Anterior cingulate cortex (tissue), 58 donors: ENCODE data around the gene PAX2.
A peak's percentile ranks its signal among the peaks of the same experiment; 100 is the strongest.

ENCODE experiments used
- DNase-seq, 58 donors: peaks; one replicate each; lab custom pipeline; 2025; lab: John Stamatoyannopoulos, UW

PAX2 gene

GRCh38 chr10:100781145-100781665 lies 35.8 kb downstream of the PAX2 start:
- no peak for DNase-seq

DNA sequence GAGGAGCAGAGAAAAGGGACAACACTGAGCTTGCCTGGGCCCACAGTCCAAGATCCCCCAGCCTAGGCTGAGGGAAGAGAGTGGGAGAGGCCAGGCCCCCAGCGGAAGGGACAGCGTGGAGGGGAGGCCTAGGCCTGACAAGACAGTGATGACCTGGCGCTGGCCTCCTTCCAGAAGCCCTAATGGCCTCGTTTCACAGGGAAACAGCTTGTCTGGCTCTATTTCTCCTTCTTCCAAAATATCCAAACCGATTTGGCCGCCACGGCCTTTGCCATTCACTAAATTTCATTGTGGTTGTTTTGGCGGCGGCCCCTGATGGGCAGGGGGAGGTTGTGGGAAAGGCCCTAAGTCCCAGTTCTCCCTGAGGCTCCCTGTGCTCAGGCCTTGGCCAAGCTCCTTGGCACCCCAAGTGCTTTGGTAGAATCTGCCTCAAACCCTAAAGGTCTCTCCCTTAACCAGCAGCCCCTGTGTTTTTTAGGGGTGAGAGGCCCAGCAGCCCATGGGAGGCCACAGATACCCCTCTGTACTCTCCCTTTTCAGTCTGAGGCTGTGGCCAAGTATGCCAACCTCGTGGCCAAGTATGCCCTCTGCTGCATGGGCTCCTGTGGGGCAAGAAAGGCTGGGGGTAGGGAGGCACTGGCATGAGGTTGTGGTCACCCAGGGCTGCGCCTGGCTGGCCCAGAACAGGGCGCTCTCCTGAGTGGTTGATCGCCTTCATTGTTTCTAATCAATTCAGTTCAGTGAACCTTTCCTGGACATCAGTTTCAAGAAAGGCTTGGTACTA lies 37.3 kb downstream of the PAX2 start:
- DNase-seq = no peak

- DNase-seq = no peak
Measured at GRCh38 chr10:100784126-100784525, 38.7 kb downstream of the PAX2 start.

GRCh38 chr10:100786591-100786990 lies 41.2 kb downstream of the PAX2 start:
- no peak for DNase-seq

- DNase-seq = no peak
Measured at GRCh38 chr10:100788002-100788903, 42.9 kb downstream of the PAX2 start.

DNA sequence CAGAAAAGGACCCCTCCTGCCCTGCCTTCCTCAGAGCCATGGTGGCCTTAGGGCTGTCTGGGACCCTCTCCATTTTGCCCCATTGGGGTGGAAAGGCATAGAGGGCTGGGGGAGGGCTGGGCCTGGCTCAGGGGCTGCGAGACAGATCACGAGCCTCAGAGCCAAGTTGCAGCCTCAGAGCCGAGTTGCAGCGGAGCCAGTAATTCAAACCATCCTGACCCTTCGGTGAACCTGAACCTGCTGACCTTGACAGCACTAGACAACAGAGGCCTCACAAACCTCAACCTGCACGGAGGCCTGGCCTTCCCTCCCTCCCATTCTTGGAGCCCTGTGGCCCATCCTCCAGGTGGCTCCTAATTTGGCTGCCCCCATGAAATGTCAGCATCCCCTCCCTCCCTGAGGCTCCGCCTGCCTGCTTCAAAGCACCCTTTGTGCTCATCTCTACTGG lies 45.4 kb downstream of the PAX2 start:
- DNase-seq = no peak

GRCh38 chr10:100791369-100792058 lies 46.1 kb downstream of the PAX2 start:
- DNase-seq = peak in 8 of 58 donors; percentile 3 to 20 (median 10)

GRCh38 chr10:100792574-100792973 lies 47.2 kb downstream of the PAX2 start:
- DNase-seq = no peak

DNA sequence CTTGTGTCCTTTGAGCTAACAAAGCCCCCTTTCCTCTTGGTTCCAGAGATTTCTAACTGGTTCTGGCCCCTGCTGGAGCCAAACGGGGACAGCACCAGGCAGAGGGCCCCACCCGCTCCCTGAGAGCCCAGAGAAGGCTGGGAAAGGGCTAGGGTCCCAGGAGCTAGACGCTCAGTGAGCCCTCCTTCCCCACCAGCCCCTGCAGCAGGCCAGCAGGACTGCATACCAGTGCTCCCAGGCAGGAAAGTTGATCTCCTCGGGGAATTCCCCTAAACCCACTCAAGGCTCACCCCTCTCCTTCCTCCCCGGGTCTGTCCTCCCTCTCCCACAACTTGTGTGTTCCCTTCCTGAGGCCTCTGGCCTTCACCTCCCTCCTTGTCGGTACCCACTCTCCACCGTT lies 47.7 kb downstream of the PAX2 start:
- no peak for DNase-seq

- DNase-seq = no peak
Measured at GRCh38 chr10:100799881-100800280, 54.5 kb downstream of the PAX2 start.

DNA sequence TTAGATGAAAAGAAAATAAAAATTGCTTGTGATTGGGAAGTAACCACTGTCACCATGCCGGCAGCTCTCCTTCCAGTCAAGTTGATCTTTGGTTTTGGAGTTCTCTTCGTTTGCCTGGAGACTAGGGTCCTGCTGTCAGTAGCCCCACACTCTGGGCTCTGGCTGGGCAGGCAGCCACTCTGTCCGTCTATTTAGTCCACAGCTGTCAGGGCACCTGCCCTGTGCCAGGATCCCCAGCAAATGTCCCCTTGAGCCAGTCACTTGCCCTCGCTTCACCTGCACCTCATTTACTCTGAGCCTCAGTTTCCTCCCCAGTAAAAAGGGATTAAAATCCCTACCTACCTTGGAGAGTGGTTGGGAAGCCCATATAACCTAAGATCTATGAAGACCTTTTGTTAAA lies 55.5 kb downstream of the PAX2 start:
- DNase-seq = no peak

- DNase-seq = peak in 1 of 58 donors; percentile 1
Measured at GRCh38 chr10:100802196-100802595, 56.8 kb downstream of the PAX2 start.

DNA sequence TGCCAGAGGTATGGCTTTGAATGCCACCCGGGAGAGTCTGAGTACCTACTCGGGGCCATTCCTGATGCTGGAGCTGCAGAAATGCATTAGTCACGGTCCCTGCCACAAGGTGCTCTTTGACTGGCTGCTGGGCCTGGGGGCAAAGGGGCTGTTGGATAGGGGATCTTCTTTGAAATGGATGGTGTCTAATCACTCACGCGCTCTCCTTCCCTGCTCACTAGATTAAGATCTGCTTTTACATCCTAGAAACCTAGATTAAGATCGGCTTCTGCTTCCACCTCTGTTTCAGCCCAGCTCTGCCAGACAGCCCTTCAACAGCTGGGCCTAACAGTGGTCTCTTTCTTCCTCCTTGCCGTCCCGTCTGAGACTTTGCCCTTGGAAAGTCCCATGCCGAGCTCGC lies 57.2 kb downstream of the PAX2 start:
- no peak for DNase-seq

- DNase-seq = no peak
Measured at GRCh38 chr10:100803492-100803891, 58.1 kb downstream of the PAX2 start.

DNA sequence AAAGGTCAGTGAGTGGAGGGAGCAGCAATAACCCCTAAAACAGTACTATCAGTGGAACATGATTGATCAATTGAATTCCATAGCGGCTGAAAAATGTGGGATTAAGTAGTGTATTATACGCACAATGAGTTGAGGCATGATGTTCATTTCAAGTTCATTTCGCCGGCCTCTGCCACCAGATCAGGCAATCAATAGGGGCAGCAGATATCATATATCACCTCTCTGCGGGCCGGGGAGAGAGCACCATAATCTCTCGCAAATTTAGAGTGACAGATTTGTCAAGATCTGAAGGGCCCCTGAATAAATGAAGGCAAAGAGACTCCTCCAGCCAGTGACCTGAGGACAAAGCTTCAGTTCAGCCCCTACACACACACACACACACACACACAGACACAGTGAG lies 58.5 kb downstream of the PAX2 start:
- DNase-seq = no peak

DNA sequence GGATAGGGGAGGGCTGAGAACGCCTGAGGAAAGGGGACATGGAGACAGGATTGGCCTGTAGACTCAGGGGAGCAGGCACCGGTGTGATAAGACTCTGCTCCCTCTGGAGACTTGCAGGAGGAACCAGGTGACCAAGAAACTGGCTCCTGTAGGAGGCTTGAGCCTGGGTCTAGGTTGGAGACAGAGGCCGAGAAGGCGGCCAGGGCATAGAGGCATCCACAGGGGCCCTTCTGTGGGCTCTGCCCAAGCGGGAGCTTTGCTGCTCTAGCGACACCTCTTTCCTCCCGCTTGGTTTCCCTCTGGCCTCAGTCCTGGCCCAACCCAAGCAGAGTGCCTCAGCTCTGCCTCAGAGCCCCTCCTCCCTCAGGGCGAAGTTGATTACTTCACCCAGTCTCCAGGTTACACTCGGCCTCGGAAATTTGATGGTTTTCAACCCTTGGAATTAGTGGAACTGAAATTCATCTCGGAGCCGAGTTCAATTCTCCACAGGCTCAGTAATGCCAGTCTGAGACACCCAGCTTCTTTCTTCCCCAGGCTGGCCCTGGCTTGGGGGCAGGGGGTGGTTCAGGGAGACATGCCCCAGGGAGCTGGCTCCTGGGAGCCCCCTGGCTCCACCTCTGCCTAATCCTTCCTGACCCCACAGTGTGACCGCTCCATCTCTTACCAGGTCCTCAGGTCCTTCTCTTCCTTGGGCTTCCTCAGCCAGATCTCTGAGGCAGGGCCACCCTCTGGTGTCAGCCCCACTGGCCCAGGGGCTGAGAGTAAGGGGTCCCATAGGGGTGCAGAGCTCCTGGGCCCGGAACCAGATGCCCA lies 60.4 kb downstream of the PAX2 start:
- DNase-seq = no peak

DNA sequence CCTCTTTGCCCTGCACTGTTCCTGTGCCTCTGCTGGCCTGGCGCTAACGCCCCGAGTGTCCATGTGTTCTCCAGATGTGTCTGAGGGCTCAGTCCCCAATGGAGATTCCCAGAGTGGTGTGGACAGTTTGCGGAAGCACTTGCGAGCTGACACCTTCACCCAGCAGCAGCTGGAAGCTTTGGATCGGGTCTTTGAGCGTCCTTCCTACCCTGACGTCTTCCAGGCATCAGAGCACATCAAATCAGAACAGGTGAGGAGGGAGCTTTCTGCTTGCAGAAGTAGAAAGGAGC lies 60.9 kb downstream of the PAX2 start:
- no peak for DNase-seq

DNA sequence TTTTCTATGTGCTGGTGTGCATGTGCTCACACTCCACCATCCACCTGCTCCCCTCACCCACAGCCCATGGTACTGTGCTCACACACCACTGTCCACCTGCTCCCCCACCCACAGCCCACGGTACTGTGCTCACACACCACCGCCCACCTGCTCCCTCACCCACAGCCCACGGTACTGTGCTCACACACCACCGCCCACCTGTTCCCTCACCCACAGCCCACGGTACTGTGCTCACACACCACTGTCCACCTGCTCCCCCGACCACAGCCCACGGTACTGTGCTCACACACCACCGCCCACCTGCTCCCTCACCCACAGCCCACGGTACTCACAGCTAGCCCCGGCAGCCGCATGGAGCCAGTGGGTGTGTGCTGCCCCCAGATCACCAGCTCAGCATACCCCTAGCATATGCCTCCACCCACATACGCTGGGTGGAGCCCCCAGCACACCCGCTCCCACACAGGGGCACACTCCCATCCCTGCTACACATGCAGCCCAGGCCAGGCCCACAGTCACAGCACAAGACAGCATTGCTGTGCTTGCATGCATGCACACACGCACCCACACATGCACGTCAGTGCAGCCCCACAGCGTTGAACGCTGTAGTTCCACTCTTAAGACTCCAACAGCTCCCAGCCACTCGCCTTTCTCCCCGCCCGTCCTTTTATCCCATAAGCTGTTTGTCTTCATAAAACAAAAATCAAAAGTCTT lies 62.0 kb downstream of the PAX2 start:
- peak in 2 of 58 donors; percentile 1 to 71 for DNase-seq

DNA sequence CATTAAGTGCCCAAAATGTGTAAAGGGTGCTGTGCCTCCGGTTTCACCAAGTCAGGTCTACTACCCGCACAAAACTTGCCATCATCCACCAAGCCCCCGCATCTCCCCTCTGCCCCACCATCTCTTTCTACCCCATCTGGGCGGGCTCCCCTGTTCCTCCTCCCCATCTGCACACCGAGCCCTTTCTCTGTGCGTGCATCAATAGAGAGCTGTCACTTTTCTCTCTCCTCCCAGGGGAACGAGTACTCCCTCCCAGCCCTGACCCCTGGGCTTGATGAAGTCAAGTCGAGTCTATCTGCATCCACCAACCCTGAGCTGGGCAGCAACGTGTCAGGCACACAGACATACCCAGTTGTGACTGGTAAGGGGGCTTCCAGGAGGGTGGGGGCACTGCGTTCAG lies 63.5 kb downstream of the PAX2 start:
- no peak for DNase-seq
